ENCODE data around the gene PLCL2. TPM values are rescaled to one million over a fixed set of nuclear protein-coding genes. Genes with fewer than 3 reads are reported as not detected.
A peak's percentile ranks its signal among the peaks of the same experiment; 100 is the strongest.

Gene PLCL2
- total and polyA plus RNA-seq, 9 donors = 12.6 to 54.2 (median 24.7) TPM

- peaks cover 24% of the 10 kb centered on the region for H3K4me1 ChIP-seq (ENCODE audit: insufficient read depth)
- WGBS, 3 donors = 53 to 63% (median 59%) methylated on average over 5 of the region's 5 CpGs
- no peaks in the 10 kb centered on the region for H3K9me3 ChIP-seq
- H3K36me3 ChIP-seq = no peaks in the 10 kb centered on the region
- DNase-seq = no peak
- no peak overlapping the region for H3K27ac ChIP-seq
- TF ChIP-seq POLR2A (IDR thresholded peaks at IDR 0.05) (no peak), CTCF (IDR thresholded peaks at IDR 0.05) (no peak), EP300 (IDR thresholded peaks at IDR 0.05) (no peak)
- intact Hi-C loops (cut with DNase I) = no loop called here
- no peaks in the 10 kb centered on the region for H3K27me3 ChIP-seq
- no peak overlapping the region for H3K4me3 ChIP-seq
Observed at GRCh38 chr3:16896820-16897219, 12.1 kb downstream of the PLCL2 start.

GRCh38 chr3:16897254-16897926 is 12.6 kb downstream of the PLCL2 start:
- Histone ChIP-seq H3K9me3 (no peaks in the 10 kb centered on the region), H3K36me3 (no peaks in the 10 kb centered on the region), H3K27me3 (no peaks in the 10 kb centered on the region), H3K27ac (peak overlapping the region in 1 of 2 donors; percentile 48), H3K4me1 (ENCODE audit: insufficient read depth) (peaks cover 27% of the 10 kb centered on the region), H3K4me3 (peak overlapping the region; percentile 12)
- intact Hi-C loops (cut with DNase I) = no loop called here
- TF ChIP-seq CTCF (IDR thresholded peaks at IDR 0.05) = no peak
- no peak for TF ChIP-seq POLR2A (IDR thresholded peaks at IDR 0.05)
- no peak for TF ChIP-seq EP300 (IDR thresholded peaks at IDR 0.05)
- WGBS, 3 donors = 13 to 17% (median 15%) methylated on average over 11 of the region's 11 CpGs
- peak in 1 of 5 donors; percentile 30 for DNase-seq

GRCh38 chr3:16898595-16899395 is 14.0 kb downstream of the PLCL2 start:
- H3K36me3 ChIP-seq = no peaks in the 10 kb centered on the region
- TF ChIP-seq CTCF (IDR thresholded peaks at IDR 0.05) (no peak), POLR2A (IDR thresholded peaks at IDR 0.05) (no peak), EP300 (IDR thresholded peaks at IDR 0.05) (no peak)
- peak in 1 of 5 donors; percentile 18 for DNase-seq
- peak overlapping the region in 1 of 2 donors; percentile 48 for H3K27ac ChIP-seq
- peaks cover 33% of the 10 kb centered on the region for H3K4me1 ChIP-seq (ENCODE audit: insufficient read depth)
- H3K27me3 ChIP-seq = no peaks in the 10 kb centered on the region
- H3K4me3 ChIP-seq = no peak overlapping the region
- 89 to 92% (median 91%) methylated on average over 7 of the region's 7 CpGs for WGBS, 3 donors
- intact Hi-C loops (cut with DNase I) = no loop called here
- no peaks in the 10 kb centered on the region for H3K9me3 ChIP-seq

GRCh38 chr3:16899919-16900318 is 15.2 kb downstream of the PLCL2 start:
- no peak for DNase-seq
- H3K4me3 ChIP-seq = no peak overlapping the region
- H3K36me3 ChIP-seq = no peaks in the 10 kb centered on the region
- H3K27ac ChIP-seq = peak overlapping the region in 1 of 2 donors; percentile 24
- intact Hi-C loops (cut with DNase I) = no loop called here
- TF ChIP-seq POLR2A (IDR thresholded peaks at IDR 0.05) (no peak), EP300 (IDR thresholded peaks at IDR 0.05) (no peak), CTCF (IDR thresholded peaks at IDR 0.05) (no peak)
- H3K4me1 ChIP-seq (ENCODE audit: insufficient read depth) = peaks cover 36% of the 10 kb centered on the region
- H3K27me3 ChIP-seq = no peaks in the 10 kb centered on the region
- WGBS, 3 donors = 17 to 38% (median 24%) methylated on average over 1 of the region's 1 CpG
- no peaks in the 10 kb centered on the region for H3K9me3 ChIP-seq

Data from ovary (tissue), 9 donors.